PFSK-1 (cell line): ENCODE measurements around the gene GNA15.

Source experiments
- FOXP2 ChIP-seq: optimal IDR thresholded peaks from 2 replicates; pipeline ENCODE3; 2011; ENCODE audit warnings: borderline replicate concordance, control low read depth, inconsistent platforms; ENCODE audit not compliant: insufficient read depth; ENCODE audit errors: extremely low read length, extremely low read depth
- REST ChIP-seq, 2 experiments: IDR thresholded peaks; 2 replicates each; pipeline versions ENCODE4 v1.6.1 to v1.8.0; 2011 to 2012; ENCODE audit warnings: low read depth in 2 of 2, low read length in 2 of 2, control low read depth in 1 of 2, inconsistent platforms in 1 of 2, mild to moderate bottlenecking in 1 of 2, moderate library complexity in 1 of 2; ENCODE audit not compliant: insufficient read depth in 1 of 2
- SIN3A ChIP-seq: IDR thresholded peaks from 2 replicates; pipeline ENCODE4 v1.6.1; 2012; ENCODE audit warnings: mild to moderate bottlenecking, low read length, moderate library complexity, borderline replicate concordance; ENCODE audit not compliant: insufficient read depth

- TF ChIP-seq REST (IDR thresholded peaks at IDR 0.05; ENCODE audit: insufficient read depth in 1 of 2, low read depth in 2 of 2, low read length in 2 of 2) (no peak), SIN3A (no peak), FOXP2 (no peak)
Measured at GRCh38 chr19:3171894-3172672, 36.2 kb downstream of the GNA15 start.
